Measurements from ENCODE around the gene POLR2A. TPM values are rescaled to one million over a fixed set of nuclear protein-coding genes. Genes with fewer than 3 reads are reported as not detected.

POLR2A gene
- total RNA-seq, 2 experiments from 2014 or later = 219 to 223 TPM

- TF ChIP-seq CTCF (IDR thresholded peaks at IDR 0.05) = no peak
- Mint-ChIP-seq H3K27me3 (peaks cover 57% of the 10 kb centered on the region), H3K4me3 (peak within 1 kb of the TSS; percentile 64), H3K27ac (no peak within 1 kb of the TSS), H3K36me3 (ENCODE audit: low read depth) (peaks cover 14% of the 10 kb centered on the region), H3K4me1 (ENCODE audit: low read depth) (peaks cover 25% of the 10 kb centered on the region), H3K9me3 (no peaks in the 10 kb centered on the region)
- ChIA-PET POLR2A (interaction anchor here (0.8 to 6.8 kb wide), 8 partner anchors 8 to 144 kb away, joined by 3 to 53 read pairs (median 4); partner anchors contain the start of genes PLSCR3, POLR2A and SOX15), CTCF (interaction anchor here (1.1 to 4.0 kb wide), 6 partner anchors 9 to 149 kb away, joined by 3 to 23 read pairs (median 6); partner anchors contain the start of gene TMEM102)
- peak; percentile 44 for DNase-seq
- peak; percentile 5 for ATAC-seq
- intact Hi-C loops (cut with micrococcal nuclease) = no loop called here
These were observed 39.2 kb upstream of the POLR2A start, which contains the start of gene CHRNB1 for GRCh38 chr17:7444682-7445618. CHRNB1 (plus strand) TSS chr17:7445061; CDS start chr17:7445128, 67 bp downstream.

GRCh38 chr17:7445619-7445968 lies 38.6 kb upstream of the POLR2A start:
- ATAC-seq = peak; percentile 84
- CTCF ChIA-PET = interaction anchor here (1.1 to 4.0 kb wide), 3 partner anchors 9 to 115 kb away, joined by 5 to 23 read pairs (median 12); partner anchors contain the start of gene TMEM102
- peaks cover 20% of the 10 kb centered on the region for H3K4me1 Mint-ChIP-seq (ENCODE audit: low read depth)
- H3K27me3 Mint-ChIP-seq = peaks cover 51% of the 10 kb centered on the region
- H3K4me3 Mint-ChIP-seq = peak overlapping the region; percentile 64
- peak; percentile 66 for DNase-seq
- H3K27ac Mint-ChIP-seq = no peak overlapping the region
- no peaks in the 10 kb centered on the region for H3K9me3 Mint-ChIP-seq
- H3K36me3 Mint-ChIP-seq (ENCODE audit: low read depth) = peaks cover 12% of the 10 kb centered on the region
- no peak for TF ChIP-seq CTCF (IDR thresholded peaks at IDR 0.05)
- intact Hi-C loops (cut with micrococcal nuclease) = no loop called here
- POLR2A ChIA-PET = interaction anchor here (0.6 to 4.7 kb wide), 7 partner anchors 9 to 144 kb away, joined by 3 to 31 read pairs (median 4); partner anchors contain the start of genes PLSCR3, POLR2A and SOX15

GRCh38 chr17:7448461-7448860 lies 35.7 kb upstream of the POLR2A start:
- ChIA-PET POLR2A (interaction anchor here (0.6 to 0.8 kb wide), 2 partner anchors 12 to 470 kb away, joined by 3 to 5 read pairs; no protein-coding TSS in a partner anchor), CTCF (interaction anchor here (0.8 to 1.5 kb wide), 2 partner anchors 8 to 12 kb away, joined by 3 read pairs; no protein-coding TSS in a partner anchor)
- no peak for TF ChIP-seq CTCF (IDR thresholded peaks at IDR 0.05)
- intact Hi-C loops (cut with micrococcal nuclease) = no loop called here
- Mint-ChIP-seq H3K36me3 (ENCODE audit: low read depth) (peaks cover 12% of the 10 kb centered on the region), H3K4me3 (no peak overlapping the region), H3K4me1 (ENCODE audit: low read depth) (peaks cover 16% of the 10 kb centered on the region), H3K9me3 (no peaks in the 10 kb centered on the region), H3K27ac (no peak overlapping the region), H3K27me3 (peaks cover 30% of the 10 kb centered on the region)
- DNase-seq (no peak), ATAC-seq (no peak)

GRCh38 chr17:7459961-7460545 lies 24.1 kb upstream of the POLR2A start:
- Mint-ChIP-seq H3K36me3 (ENCODE audit: low read depth) (peaks cover 21% of the 10 kb centered on the region), H3K27me3 (no peaks in the 10 kb centered on the region), H3K9me3 (no peaks in the 10 kb centered on the region), H3K27ac (no peak overlapping the region), H3K4me3 (no peak overlapping the region), H3K4me1 (ENCODE audit: low read depth) (peaks cover 14% of the 10 kb centered on the region)
- POLR2A ChIA-PET = interaction anchor here (1.9 to 16.3 kb wide), 2 partner anchors 17 to 24 kb away, joined by 6 to 122 read pairs; partner anchors contain the start of genes POLR2A and ZBTB4
- ATAC-seq (no peak), DNase-seq (no peak)
- TF ChIP-seq CTCF (IDR thresholded peaks at IDR 0.05) = no peak
- intact Hi-C loops (cut with micrococcal nuclease) = no loop called here
- CTCF ChIA-PET = no interaction called here
